Upper lobe of left lung (tissue), 4 donors: ENCODE measurements around the gene SLIT1.

Source experiments
- CTCF ChIP-seq, 6 experiments: fragments of 450-650 bp in 4 of 6; fragments of 200-600 bp in 2 of 6; sonication (generic) in 2 of 6; IDR thresholded peaks; one replicate each; pipeline ENCODE4 v1.5.1; 2016 to 2019; ENCODE audit warnings: antibody characterized with exemption in 6 of 6
- EP300 ChIP-seq, 4 donors: sonication (generic); formaldehyde crosslinking; IDR thresholded peaks; one replicate each; pipeline ENCODE4 v1.5.1; 2017; ENCODE audit warnings: antibody characterized with exemption in 4 of 4, control low read depth in 2 of 4
- POLR2A ChIP-seq, 4 donors: fragments of 450-650 bp; IDR thresholded peaks; one replicate each; pipeline ENCODE4 v1.5.1; 2016 to 2017; ENCODE audit warnings: antibody characterized with exemption in 4 of 4, mild to moderate bottlenecking in 2 of 4
- POLR2AphosphoS5 ChIP-seq, 2 donors: sonication (generic); formaldehyde crosslinking; IDR thresholded peaks; one replicate each; pipeline ENCODE4 v1.5.1; 2017; ENCODE audit warnings: antibody characterized with exemption in 2 of 2

- TF ChIP-seq EP300 (IDR thresholded peaks at IDR 0.05) (no peak), CTCF (IDR thresholded peaks at IDR 0.05) (no peak), POLR2AphosphoS5 (IDR thresholded peaks at IDR 0.05) (no peak), POLR2A (IDR thresholded peaks at IDR 0.05) (no peak)
These were observed 6.4 kb downstream of the SLIT1 start for GRCh38 chr10:97179311-97179710.
